Endometrium (tissue), 2 donors: ENCODE results near the gene NONO.
"Not testable (repeated sequence)": the region's sequence is repeated elsewhere in the genome, so short reads cannot be mapped to it uniquely, and the experiment has no call there.

ENCODE experiments used
- FAIRE-seq: peaks from 2 replicates; lab custom pipeline; 2012; peaks lifted over from hg19 to GRCh38; lab: Jason Lieb, UNC
- donor health status: control.
- donor health status: control.

The NONO gene

GRCh38 chrX:71285929-71286328, 2.5 kb downstream of the NONO start:
- FAIRE-seq, result peak; percentile 58

- FAIRE-seq, result no peak
Measured at GRCh38 chrX:71291381-71291780, 7.9 kb downstream of the NONO start.

- FAIRE-seq, result no peak
Measured at GRCh38 chrX:71292669-71293365, 9.4 kb downstream of the NONO start.

GRCh38 chrX:71296806-71297205, 13.4 kb downstream of the NONO start:
- no peak for FAIRE-seq

- FAIRE-seq, result no peak
Measured at GRCh38 chrX:71298119-71298518, 14.7 kb downstream of the NONO start.

GRCh38 chrX:71300064-71300463, 16.6 kb downstream of the NONO start:
- not testable (repeated sequence) for FAIRE-seq

GRCh38 chrX:71300495-71300894, 17.1 kb downstream of the NONO start:
- not testable (repeated sequence) for FAIRE-seq

- no peak for FAIRE-seq
Measured at GRCh38 chrX:71301195-71301924, 17.9 kb downstream of the NONO start, which contains the start of gene ITGB1BP2. Gene ITGB1BP2, plus strand, starts transcription at chrX:71301750. Its CDS starts 57 bp downstream, at chrX:71301807.

- no peak for FAIRE-seq
Measured at GRCh38 chrX:71302461-71303213, 19.2 kb downstream of the NONO start.

- FAIRE-seq, result no peak
Measured at GRCh38 chrX:71304561-71304960, 21.1 kb downstream of the NONO start.

- no peak for FAIRE-seq
Measured at GRCh38 chrX:71315917-71316316, 32.5 kb downstream of the NONO start.

- peak; percentile 26 for FAIRE-seq
Measured at GRCh38 chrX:71316959-71317358, 33.5 kb downstream of the NONO start.

- no peak for FAIRE-seq
Measured at GRCh38 chrX:71320126-71320525, 36.7 kb downstream of the NONO start.

- peak; percentile 84 for FAIRE-seq
Measured at GRCh38 chrX:71321731-71322130, 38.3 kb downstream of the NONO start.

GRCh38 chrX:71324452-71324851, 41.0 kb downstream of the NONO start:
- not testable (repeated sequence) for FAIRE-seq

GRCh38 chrX:71326394-71326793, 43.0 kb downstream of the NONO start:
- FAIRE-seq, result no peak

GRCh38 chrX:71349151-71349665, 65.8 kb downstream of the NONO start:
- not testable (repeated sequence) for FAIRE-seq

- not testable (repeated sequence) for FAIRE-seq
Measured at GRCh38 chrX:71349867-71350266, 66.4 kb downstream of the NONO start.
